Measurements from ENCODE around the gene UCKL1.

GRCh38 chr20:63978319-63979228 lies 22.4 kb upstream of the UCKL1 start:
- TF ChIP-seq CTCF (conservative IDR thresholded peaks at IDR 0.05) (no peak), EZH2 (IDR thresholded peaks at IDR 0.05; ENCODE audit: low read depth) (no peak)

All from PC-9 (cell line).